ENCODE results near the gene LIPM. TPM values are rescaled to one million over a fixed set of nuclear protein-coding genes. Genes with fewer than 3 reads are reported as not detected.
A peak's percentile ranks its signal among the peaks of the same experiment; 100 is the strongest.

LIPM gene
- total RNA-seq, 1 experiment from 2014 or later, result not detected

DNA sequence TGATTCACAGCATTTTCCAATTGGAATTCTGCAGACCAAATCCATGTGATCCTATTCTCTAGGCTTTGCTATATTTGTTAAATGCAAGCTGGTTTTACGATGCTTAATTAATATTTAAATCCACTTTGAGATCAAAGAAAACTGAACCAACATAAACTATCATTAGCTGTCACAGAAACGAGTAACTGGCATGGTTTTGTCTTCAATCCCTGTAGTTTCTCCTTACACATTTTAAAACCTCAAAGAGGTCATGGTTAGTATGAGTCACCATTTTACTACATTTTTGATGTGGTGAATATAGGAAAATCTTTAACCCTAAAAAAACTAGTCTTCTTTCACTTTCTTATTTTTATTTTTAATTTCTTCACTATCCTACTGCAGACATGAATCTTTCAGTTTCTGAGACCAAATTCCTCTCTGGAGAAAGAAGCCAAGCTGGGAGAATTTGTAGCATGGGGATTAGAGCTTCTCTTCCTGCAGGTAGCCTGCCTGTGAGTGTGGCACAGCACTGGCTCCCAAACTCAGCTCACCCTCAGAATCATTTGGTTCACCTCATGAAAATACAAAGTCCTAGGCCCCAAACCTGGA is 8.7 kb upstream of the LIPM start:
- ATAC-seq (peak; percentile 76), DNase-seq (peak; percentile 66)
- intact Hi-C loops (cut with micrococcal nuclease), result no loop called here
- Histone ChIP-seq H3K4me2 (ENCODE audit: low read length) (no peak overlapping the region), H3K9me2 (replicated peaks; ENCODE audit: low read length) (no peaks in the 10 kb centered on the region), H3K4me3 (ENCODE audit: low read length) (no peak overlapping the region), H3K4me1 (ENCODE audit: insufficient read depth, low read length) (peaks cover 16% of the 10 kb centered on the region), H3K27ac (ENCODE audit: low read length) (no peak overlapping the region), H3F3A (ENCODE audit: low read length, unreplicated experiment) (no peaks in the 10 kb centered on the region), H3K36me3 (ENCODE audit: low read depth, low read length) (no peaks in the 10 kb centered on the region), H3K9ac (ENCODE audit: low read length) (no peak overlapping the region), H2AFZ (ENCODE audit: low read length) (no peak overlapping the region), H3K9me3 (ENCODE audit: low read length) (no peaks in the 10 kb centered on the region), H3K27me3 (ENCODE audit: low read length) (no peaks in the 10 kb centered on the region), H4K20me1 (ENCODE audit: low read length) (no peaks in the 10 kb centered on the region), H3K79me2 (ENCODE audit: low read length) (no peaks in the 10 kb centered on the region)
- POLR2A ChIA-PET (ENCODE audit: unreplicated experiment), result no interaction called here
- CTCF ChIA-PET, result no interaction called here
- BruUV-seq (replicated peaks), result no TSS peak
- TF ChIP-seq EZH2 (IDR thresholded peaks at IDR 0.05; ENCODE audit: low read length, unreplicated experiment) (no peak), EZH2phosphoT487 (IDR thresholded peaks at IDR 0.05; ENCODE audit: borderline replicate concordance, low read length) (no peak)
- TF ChIP-seq, protein P1, sequence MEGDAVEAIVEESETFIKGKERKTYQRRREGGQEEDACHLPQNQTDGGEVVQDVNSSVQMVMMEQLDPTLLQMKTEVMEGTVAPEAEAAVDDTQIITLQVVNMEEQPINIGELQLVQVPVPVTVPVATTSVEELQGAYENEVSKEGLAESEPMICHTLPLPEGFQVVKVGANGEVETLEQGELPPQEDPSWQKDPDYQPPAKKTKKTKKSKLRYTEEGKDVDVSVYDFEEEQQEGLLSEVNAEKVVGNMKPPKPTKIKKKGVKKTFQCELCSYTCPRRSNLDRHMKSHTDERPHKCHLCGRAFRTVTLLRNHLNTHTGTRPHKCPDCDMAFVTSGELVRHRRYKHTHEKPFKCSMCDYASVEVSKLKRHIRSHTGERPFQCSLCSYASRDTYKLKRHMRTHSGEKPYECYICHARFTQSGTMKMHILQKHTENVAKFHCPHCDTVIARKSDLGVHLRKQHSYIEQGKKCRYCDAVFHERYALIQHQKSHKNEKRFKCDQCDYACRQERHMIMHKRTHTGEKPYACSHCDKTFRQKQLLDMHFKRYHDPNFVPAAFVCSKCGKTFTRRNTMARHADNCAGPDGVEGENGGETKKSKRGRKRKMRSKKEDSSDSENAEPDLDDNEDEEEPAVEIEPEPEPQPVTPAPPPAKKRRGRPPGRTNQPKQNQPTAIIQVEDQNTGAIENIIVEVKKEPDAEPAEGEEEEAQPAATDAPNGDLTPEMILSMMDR (conservative IDR thresholded peaks at IDR 0.05; ENCODE audit: low read depth, low read length), result no peak

GRCh38 chr10:88794731-88795130 is 7.8 kb upstream of the LIPM start:
- intact Hi-C loops (cut with micrococcal nuclease), result no loop called here
- Histone ChIP-seq H3K27ac (ENCODE audit: low read length) (no peak overlapping the region), H3K4me1 (ENCODE audit: insufficient read depth, low read length) (peaks cover 16% of the 10 kb centered on the region), H4K20me1 (ENCODE audit: low read length) (no peaks in the 10 kb centered on the region), H3K27me3 (ENCODE audit: low read length) (no peaks in the 10 kb centered on the region), H3K36me3 (ENCODE audit: low read depth, low read length) (no peaks in the 10 kb centered on the region), H2AFZ (ENCODE audit: low read length) (no peak overlapping the region), H3K9ac (ENCODE audit: low read length) (no peak overlapping the region), H3K4me3 (ENCODE audit: low read length) (no peak overlapping the region), H3K79me2 (ENCODE audit: low read length) (no peaks in the 10 kb centered on the region), H3K9me2 (replicated peaks; ENCODE audit: low read length) (no peaks in the 10 kb centered on the region), H3K4me2 (ENCODE audit: low read length) (no peak overlapping the region), H3K9me3 (ENCODE audit: low read length) (no peaks in the 10 kb centered on the region), H3F3A (ENCODE audit: low read length, unreplicated experiment) (no peaks in the 10 kb centered on the region)
- DNase-seq, result no peak
- BruUV-seq (replicated peaks), result no TSS peak
- ChIA-PET CTCF (no interaction called here), POLR2A (ENCODE audit: unreplicated experiment) (no interaction called here)
- TF ChIP-seq EZH2 (IDR thresholded peaks at IDR 0.05; ENCODE audit: low read length, unreplicated experiment), result no peak
- TF ChIP-seq, protein P1 (conservative IDR thresholded peaks at IDR 0.05; ENCODE audit: low read depth, low read length), result no peak
- no peak for TF ChIP-seq EZH2phosphoT487 (IDR thresholded peaks at IDR 0.05; ENCODE audit: borderline replicate concordance, low read length)
- no peak for ATAC-seq

GRCh38 chr10:88800152-88801125 is 2.1 kb upstream of the LIPM start:
- H3K9ac ChIP-seq (ENCODE audit: low read length), result no peak overlapping the region
- no peak overlapping the region for H3K4me3 ChIP-seq (ENCODE audit: low read length)
- H4K20me1 ChIP-seq (ENCODE audit: low read length), result no peaks in the 10 kb centered on the region
- no peaks in the 10 kb centered on the region for H3F3A ChIP-seq (ENCODE audit: low read length, unreplicated experiment)
- ChIA-PET CTCF (no interaction called here), POLR2A (ENCODE audit: unreplicated experiment) (no interaction called here)
- no peaks in the 10 kb centered on the region for H3K4me1 ChIP-seq (ENCODE audit: insufficient read depth, low read length)
- H3K27ac ChIP-seq (ENCODE audit: low read length), result no peak overlapping the region
- ATAC-seq (no peak), DNase-seq (no peak)
- no TSS peak for BruUV-seq (replicated peaks)
- H3K9me3 ChIP-seq (ENCODE audit: low read length), result no peaks in the 10 kb centered on the region
- H3K79me2 ChIP-seq (ENCODE audit: low read length), result no peaks in the 10 kb centered on the region
- H3K27me3 ChIP-seq (ENCODE audit: low read length), result no peaks in the 10 kb centered on the region
- intact Hi-C loops (cut with micrococcal nuclease), result no loop called here
- H3K36me3 ChIP-seq (ENCODE audit: low read depth, low read length), result no peaks in the 10 kb centered on the region
- no peak overlapping the region for H2AFZ ChIP-seq (ENCODE audit: low read length)
- no peaks in the 10 kb centered on the region for H3K9me2 ChIP-seq (replicated peaks; ENCODE audit: low read length)
- no peak overlapping the region for H3K4me2 ChIP-seq (ENCODE audit: low read length)
- TF ChIP-seq, protein P1 (conservative IDR thresholded peaks at IDR 0.05; ENCODE audit: low read depth, low read length), result no peak
- TF ChIP-seq EZH2phosphoT487 (IDR thresholded peaks at IDR 0.05; ENCODE audit: borderline replicate concordance, low read length) (no peak), EZH2 (IDR thresholded peaks at IDR 0.05; ENCODE audit: low read length, unreplicated experiment) (no peak)

Data from PC-3 (cell line).